GM18868 (cell line): Measurements from ENCODE around the gene OLR1.

Experiments
- ATAC-seq: cut with Tn5 transposase; IDR thresholded peaks from one replicate; pipeline ENCODE4 v1.9.1; 2021; ENCODE audit warnings: mild to moderate bottlenecking, moderate library complexity; ENCODE audit not compliant: unreplicated experiment

OLR1 gene

GRCh38 chr12:10110256-10110844 is 61.6 kb downstream of the OLR1 start:
- no peak for ATAC-seq
